Left forelimb (tissue), 1 donor: Measurements from ENCODE around the gene IRF2BPL.
"Not testable (repeated sequence)": the region's sequence is repeated elsewhere in the genome, so short reads cannot be mapped to it uniquely, and the experiment has no call there.

Experiments
- DNase-seq: peaks from one replicate; pipeline ENCODE4 v3.0.0-alpha.2; 2018; ENCODE audit warnings: low spot score

The IRF2BPL gene

GRCh38 chr14:77033622-77034589 lies 5.4 kb upstream of the IRF2BPL start:
- no peak for DNase-seq

- peak; percentile 91 for DNase-seq
Measured at GRCh38 chr14:77032844-77033621, 4.5 kb upstream of the IRF2BPL start.

- no peak for DNase-seq
Measured at GRCh38 chr14:77032491-77032843, 4.0 kb upstream of the IRF2BPL start.

GRCh38 chr14:77031759-77032490 lies 3.4 kb upstream of the IRF2BPL start:
- no peak for DNase-seq

- peak; percentile 87 for DNase-seq
Measured at GRCh38 chr14:77027538-77028383, 747 bp downstream of the IRF2BPL start.

- DNase-seq = no peak
Measured at GRCh38 chr14:77026930-77027537, 1.5 kb downstream of the IRF2BPL start.

- DNase-seq = no peak
Measured at GRCh38 chr14:77026166-77026929, 2.2 kb downstream of the IRF2BPL start.

- DNase-seq = no peak
Measured at GRCh38 chr14:77025744-77026165, 2.8 kb downstream of the IRF2BPL start.

- DNase-seq = no peak
Measured at GRCh38 chr14:77024171-77024691, 4.3 kb downstream of the IRF2BPL start.

- no peak for DNase-seq
Measured at GRCh38 chr14:77023001-77023996, 5.2 kb downstream of the IRF2BPL start.

- no peak for DNase-seq
Measured at GRCh38 chr14:77022236-77022852, 6.2 kb downstream of the IRF2BPL start.

GRCh38 chr14:77021424-77021823 lies 7.1 kb downstream of the IRF2BPL start:
- not testable (repeated sequence) for DNase-seq

- no peak for DNase-seq
Measured at GRCh38 chr14:77018785-77019184, 9.7 kb downstream of the IRF2BPL start.

- no peak for DNase-seq
Measured at GRCh38 chr14:77017666-77018065, 10.8 kb downstream of the IRF2BPL start.

GRCh38 chr14:77014734-77015133 lies 13.8 kb downstream of the IRF2BPL start:
- no peak for DNase-seq

GRCh38 chr14:77014004-77014604 lies 14.4 kb downstream of the IRF2BPL start:
- DNase-seq = no peak

GRCh38 chr14:77012193-77012765 lies 16.2 kb downstream of the IRF2BPL start:
- no peak for DNase-seq
